Fibroblast of lung (primary cell): ENCODE results near the gene AADACL2. TPM values are rescaled to one million over a fixed set of nuclear protein-coding genes. Genes with fewer than 3 reads are reported as not detected.

ENCODE experiments used
- DNase-seq, 2 donors: peaks; one replicate each; pipeline versions ENCODE4 v3.0.0 to v3.0.0-alpha.2; 2010; ENCODE audit warnings: low read depth in 2 of 2
- H2AFZ ChIP-seq: 2 replicates; pipeline ENCODE4 v1.5.1; 2012; ENCODE audit warnings: low read length, control low read depth, inconsistent platforms
- H3K27ac ChIP-seq: 2 replicates; pipeline ENCODE4 v1.5.1; 2011; ENCODE audit warnings: low read length, control low read depth; ENCODE audit not compliant: insufficient read depth
- H3K27me3 ChIP-seq: 2 replicates; pipeline ENCODE4 v1.5.1; 2011; ENCODE audit warnings: mild to moderate bottlenecking, low read length; ENCODE audit not compliant: control insufficient read depth, insufficient read depth
- H3K36me3 ChIP-seq: 2 replicates; pipeline ENCODE4 v1.5.1; 2011; ENCODE audit warnings: low read length; ENCODE audit not compliant: control insufficient read depth, insufficient read depth
- H3K4me1 ChIP-seq: 2 replicates; pipeline ENCODE4 v1.5.1; 2011; ENCODE audit warnings: low read length; ENCODE audit not compliant: control insufficient read depth, insufficient read depth; ENCODE audit errors: extremely low read depth
- H3K4me2 ChIP-seq: 2 replicates; pipeline ENCODE4 v1.5.1; 2011; ENCODE audit warnings: low read length, control low read depth; ENCODE audit not compliant: insufficient read depth; ENCODE audit errors: extremely low read depth
- H3K4me3 ChIP-seq, 4 experiments: fragments of 200-600 bp in 1 of 4; sonication (generic) in 1 of 4; replicated peaks in 1 of 4; 2 replicates each; pipeline ENCODE4 v1.5.1; 2011 to 2016; ENCODE audit warnings: low read length in 4 of 4, low read depth in 3 of 4, mild to moderate bottlenecking in 3 of 4, control low read depth in 2 of 4, inconsistent platforms in 1 of 4, mixed read lengths in 1 of 4; ENCODE audit not compliant: insufficient read depth in 1 of 4; ENCODE audit errors: control extremely low read depth in 1 of 4
- H3K79me2 ChIP-seq: 2 replicates; pipeline ENCODE4 v1.5.1; 2012; ENCODE audit warnings: mild to moderate bottlenecking, low read length, inconsistent platforms; ENCODE audit not compliant: control insufficient read depth, insufficient read depth
- H3K9ac ChIP-seq: 2 replicates; pipeline ENCODE4 v1.5.1; 2011; ENCODE audit warnings: mild to moderate bottlenecking, low read length, control low read depth; ENCODE audit not compliant: insufficient read depth
- H3K9me3 ChIP-seq: 2 replicates; pipeline ENCODE4 v1.5.1; 2012; ENCODE audit warnings: low read depth, low read length; ENCODE audit not compliant: control insufficient read depth, insufficient read depth
- H4K20me1 ChIP-seq: 2 replicates; pipeline ENCODE4 v1.5.1; 2011; ENCODE audit warnings: low read length; ENCODE audit not compliant: control insufficient read depth, insufficient read depth; ENCODE audit errors: extremely low read depth
- EZH2 ChIP-seq: IDR thresholded peaks from 2 replicates; pipeline ENCODE4 v1.5.1; 2012; ENCODE audit warnings: low read length, control low read depth, mild to moderate bottlenecking; ENCODE audit errors: missing control alignments
- polyA plus RNA-seq, 2 donors: library from polyadenylated mRNA; depleted of rRNA in 1 of 2; stranded (reverse) in 1 of 2; unstranded in 1 of 2; fragments of >200 nt; gene quantifications; 2 replicates each; pipeline ENCODE4 v1.2.1, GENCODE V29; 2011 to 2012; ENCODE audit warnings: missing spikeins in 1 of 2
- total RNA-seq: library from RNA; depleted of rRNA; stranded (reverse); fragments of >200 nt; gene quantifications from 2 replicates; pipeline ENCODE4 v1.2.1, GENCODE V29; 2014
- TF ChIP-seq, protein P1 (sequence below), 2 donors: IDR thresholded peaks in 1 of 2; conservative IDR thresholded peaks in 1 of 2; 1 replicate in 1 of 2; 2 replicates in 1 of 2; pipeline ENCODE4 v1.5.1; 2011 to 2012; ENCODE audit warnings: low read length in 2 of 2, control low read depth in 1 of 2, inconsistent platforms in 1 of 2, low read depth in 1 of 2, mild to moderate bottlenecking in 1 of 2

Gene AADACL2
- total and polyA plus RNA-seq, 2 donors (not counting 1 experiment from before 2014, with no cell fraction given): not detected

DNA sequence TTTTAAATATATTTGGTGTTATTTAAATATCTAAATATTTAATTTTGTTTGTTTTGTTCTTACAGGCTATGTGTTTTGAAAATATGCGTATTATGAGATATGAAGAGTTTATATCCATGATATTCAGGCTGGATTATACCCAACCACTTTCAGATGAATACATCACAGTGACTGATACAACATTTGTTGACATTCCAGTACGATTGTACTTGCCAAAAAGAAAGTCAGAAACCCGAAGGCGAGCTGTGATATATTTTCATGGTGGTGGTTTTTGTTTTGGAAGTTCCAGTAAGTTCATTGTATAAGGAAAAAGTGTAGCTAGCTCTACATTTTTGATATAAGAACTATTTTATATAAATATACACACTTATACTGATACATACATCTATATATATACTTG lies 6.9 kb downstream of the AADACL2 start:
- no peaks in the 10 kb centered on the region for H3K4me1 ChIP-seq
- H3K4me2 ChIP-seq: no peak overlapping the region
- H4K20me1 ChIP-seq: no peaks in the 10 kb centered on the region
- TF ChIP-seq, protein P1, sequence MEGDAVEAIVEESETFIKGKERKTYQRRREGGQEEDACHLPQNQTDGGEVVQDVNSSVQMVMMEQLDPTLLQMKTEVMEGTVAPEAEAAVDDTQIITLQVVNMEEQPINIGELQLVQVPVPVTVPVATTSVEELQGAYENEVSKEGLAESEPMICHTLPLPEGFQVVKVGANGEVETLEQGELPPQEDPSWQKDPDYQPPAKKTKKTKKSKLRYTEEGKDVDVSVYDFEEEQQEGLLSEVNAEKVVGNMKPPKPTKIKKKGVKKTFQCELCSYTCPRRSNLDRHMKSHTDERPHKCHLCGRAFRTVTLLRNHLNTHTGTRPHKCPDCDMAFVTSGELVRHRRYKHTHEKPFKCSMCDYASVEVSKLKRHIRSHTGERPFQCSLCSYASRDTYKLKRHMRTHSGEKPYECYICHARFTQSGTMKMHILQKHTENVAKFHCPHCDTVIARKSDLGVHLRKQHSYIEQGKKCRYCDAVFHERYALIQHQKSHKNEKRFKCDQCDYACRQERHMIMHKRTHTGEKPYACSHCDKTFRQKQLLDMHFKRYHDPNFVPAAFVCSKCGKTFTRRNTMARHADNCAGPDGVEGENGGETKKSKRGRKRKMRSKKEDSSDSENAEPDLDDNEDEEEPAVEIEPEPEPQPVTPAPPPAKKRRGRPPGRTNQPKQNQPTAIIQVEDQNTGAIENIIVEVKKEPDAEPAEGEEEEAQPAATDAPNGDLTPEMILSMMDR (conservative IDR thresholded peaks at IDR 0.05 in 1 of 2, IDR thresholded peaks at IDR 0.05 in 1 of 2; ENCODE audit: low read depth in 1 of 2, low read length in 2 of 2): no peak
- no peak for TF ChIP-seq EZH2
- no peak overlapping the region for H2AFZ ChIP-seq
- no peak overlapping the region for H3K9ac ChIP-seq
- H3K79me2 ChIP-seq: no peaks in the 10 kb centered on the region
- DNase-seq: peak in 1 of 2 donors; percentile 41
- H3K36me3 ChIP-seq: no peaks in the 10 kb centered on the region
- H3K27me3 ChIP-seq: no peaks in the 10 kb centered on the region
- H3K27ac ChIP-seq: no peak overlapping the region
- H3K9me3 ChIP-seq: no peaks in the 10 kb centered on the region
- H3K4me3 ChIP-seq: no peak overlapping the region

DNA sequence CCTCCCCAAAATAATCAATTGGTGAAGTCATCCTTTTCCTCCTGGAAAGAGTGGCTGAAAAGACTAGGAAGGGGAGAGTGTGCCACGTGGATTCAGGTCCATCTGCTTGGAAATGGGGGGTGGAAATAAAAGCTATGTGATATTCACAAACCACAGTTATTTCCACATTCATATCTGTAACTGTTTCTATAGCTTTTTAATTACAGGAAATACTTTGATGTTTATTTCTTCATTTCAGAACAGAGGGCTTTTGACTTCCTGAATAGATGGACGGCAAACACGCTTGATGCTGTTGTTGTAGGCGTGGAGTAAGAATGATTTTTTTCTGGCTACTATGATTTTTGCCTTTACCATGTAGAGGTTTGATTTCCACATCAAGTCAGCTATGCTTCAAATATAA lies 10.1 kb downstream of the AADACL2 start:
- H3K36me3 ChIP-seq: no peaks in the 10 kb centered on the region
- no peaks in the 10 kb centered on the region for H3K9me3 ChIP-seq
- H3K27me3 ChIP-seq: no peaks in the 10 kb centered on the region
- no peaks in the 10 kb centered on the region for H4K20me1 ChIP-seq
- TF ChIP-seq, protein P1 (conservative IDR thresholded peaks at IDR 0.05 in 1 of 2, IDR thresholded peaks at IDR 0.05 in 1 of 2; ENCODE audit: low read depth in 1 of 2, low read length in 2 of 2): no peak
- TF ChIP-seq EZH2: no peak
- no peak overlapping the region for H3K9ac ChIP-seq
- H3K4me2 ChIP-seq: no peak overlapping the region
- no peak for DNase-seq
- H2AFZ ChIP-seq: peak overlapping the region; percentile 44
- no peaks in the 10 kb centered on the region for H3K4me1 ChIP-seq
- H3K4me3 ChIP-seq: no peak overlapping the region
- H3K27ac ChIP-seq: no peak overlapping the region
- H3K79me2 ChIP-seq: no peaks in the 10 kb centered on the region

DNA sequence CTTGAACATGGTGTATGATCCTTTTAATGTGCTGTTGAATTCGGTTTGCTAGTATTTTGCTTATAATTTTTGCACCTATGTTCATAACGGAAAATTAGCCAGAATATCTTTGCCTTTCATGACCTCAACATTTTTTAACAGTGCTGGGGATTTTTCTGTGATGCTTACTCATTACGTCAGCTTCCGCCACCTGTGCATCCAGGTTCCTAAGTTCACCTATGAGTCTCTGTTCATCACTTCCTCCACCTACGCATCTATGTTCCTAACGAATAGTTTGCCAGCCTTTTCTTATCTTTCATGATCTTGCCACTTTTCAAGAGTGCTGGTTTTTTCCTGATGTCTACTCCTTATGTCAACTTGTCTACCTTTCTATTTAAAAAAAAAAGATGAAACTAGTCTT lies 16.5 kb downstream of the AADACL2 start:
- peaks cover 2% of the 10 kb centered on the region for H3K4me1 ChIP-seq
- TF ChIP-seq, protein P1 (conservative IDR thresholded peaks at IDR 0.05 in 1 of 2, IDR thresholded peaks at IDR 0.05 in 1 of 2; ENCODE audit: low read depth in 1 of 2, low read length in 2 of 2): no peak
- TF ChIP-seq EZH2: no peak

More for the DNA sequence above, 16.5 kb downstream of the AADACL2 start:
- DNase-seq: no peak
- Histone ChIP-seq H3K4me2 (no peak overlapping the region), H3K9ac (no peak overlapping the region), H3K9me3 (no peaks in the 10 kb centered on the region), H2AFZ (no peak overlapping the region), H3K27ac (no peak overlapping the region), H3K4me3 (no peak overlapping the region), H3K79me2 (no peaks in the 10 kb centered on the region), H3K27me3 (no peaks in the 10 kb centered on the region), H3K36me3 (no peaks in the 10 kb centered on the region), H4K20me1 (no peaks in the 10 kb centered on the region)
